ENCODE results near the gene UQCC2.
A peak's percentile ranks its signal among the peaks of the same experiment; 100 is the strongest.

Gene UQCC2

GRCh38 chr6:33723371-33724085 is 12.0 kb upstream of the UQCC2 start:
- TF ChIP-seq CTCF (IDR thresholded peaks at IDR 0.05; ENCODE audit: unreplicated experiment in 3 of 3) = no peak
- no peaks in the 10 kb centered on the region for H3K36me3 Mint-ChIP-seq (ENCODE audit: low read depth)
- peak overlapping the region in 2 of 3 experiments; percentile 11 to 57 for H3K4me3 Mint-ChIP-seq
- H3K4me1 Mint-ChIP-seq = peaks cover 44% of the 10 kb centered on the region
- H3K27ac Mint-ChIP-seq = peak overlapping the region in 2 of 3 experiments; percentile 45 to 83
- peaks cover 37% of the 10 kb centered on the region for H3K27me3 Mint-ChIP-seq (ENCODE audit: low read depth)
- no peaks in the 10 kb centered on the region for H3K9me3 Mint-ChIP-seq

- no peaks in the 10 kb centered on the region for H3K36me3 Mint-ChIP-seq (ENCODE audit: low read depth)
- H3K27me3 Mint-ChIP-seq (ENCODE audit: low read depth) = peaks cover 35% of the 10 kb centered on the region
- H3K27ac Mint-ChIP-seq = no peak overlapping the region
- peaks cover 53% of the 10 kb centered on the region for H3K4me1 Mint-ChIP-seq
- H3K9me3 Mint-ChIP-seq = no peaks in the 10 kb centered on the region
- TF ChIP-seq CTCF (IDR thresholded peaks at IDR 0.05; ENCODE audit: unreplicated experiment in 3 of 3) = no peak
- no peak overlapping the region for H3K4me3 Mint-ChIP-seq
Observed at GRCh38 chr6:33722103-33722623, 10.7 kb upstream of the UQCC2 start.

GRCh38 chr6:33721508-33721907 is 10.0 kb upstream of the UQCC2 start:
- Mint-ChIP-seq H3K27me3 (ENCODE audit: low read depth) (peaks cover 31% of the 10 kb centered on the region), H3K4me3 (no peak overlapping the region), H3K9me3 (no peaks in the 10 kb centered on the region), H3K36me3 (ENCODE audit: low read depth) (no peaks in the 10 kb centered on the region), H3K27ac (no peak overlapping the region), H3K4me1 (peaks cover 53% of the 10 kb centered on the region)
- no peak for TF ChIP-seq CTCF (IDR thresholded peaks at IDR 0.05; ENCODE audit: unreplicated experiment in 3 of 3)

- peaks cover 53% of the 10 kb centered on the region for H3K4me1 Mint-ChIP-seq
- H3K27ac Mint-ChIP-seq = no peak overlapping the region
- no peak for TF ChIP-seq CTCF (IDR thresholded peaks at IDR 0.05; ENCODE audit: unreplicated experiment in 3 of 3)
- no peaks in the 10 kb centered on the region for H3K36me3 Mint-ChIP-seq (ENCODE audit: low read depth)
- no peak overlapping the region for H3K4me3 Mint-ChIP-seq
- H3K27me3 Mint-ChIP-seq (ENCODE audit: low read depth) = peaks cover 27% of the 10 kb centered on the region
- no peaks in the 10 kb centered on the region for H3K9me3 Mint-ChIP-seq
Observed at GRCh38 chr6:33720998-33721397, 9.5 kb upstream of the UQCC2 start.

GRCh38 chr6:33719326-33719987 is 8.0 kb upstream of the UQCC2 start:
- TF ChIP-seq CTCF (IDR thresholded peaks at IDR 0.05; ENCODE audit: unreplicated experiment in 3 of 3) = no peak
- Mint-ChIP-seq H3K36me3 (ENCODE audit: low read depth) (no peaks in the 10 kb centered on the region), H3K9me3 (no peaks in the 10 kb centered on the region), H3K27me3 (ENCODE audit: low read depth) (peaks cover 24% of the 10 kb centered on the region), H3K4me1 (peaks cover 49% of the 10 kb centered on the region), H3K27ac (peak overlapping the region; percentile 59 to 79 (median 76)), H3K4me3 (peak overlapping the region; percentile 6 to 54 (median 32))

All from nephron (organoid).